NCI-H774 (cell line): ENCODE data around the gene MED12.

Experiments used
- DNase-seq: peaks from one replicate; lab custom pipeline; 2025; lab: John Stamatoyannopoulos, UW

MED12 gene

GRCh38 chrX:71107245-71107644 lies 11.2 kb upstream of the MED12 start:
- no peak for DNase-seq

DNA sequence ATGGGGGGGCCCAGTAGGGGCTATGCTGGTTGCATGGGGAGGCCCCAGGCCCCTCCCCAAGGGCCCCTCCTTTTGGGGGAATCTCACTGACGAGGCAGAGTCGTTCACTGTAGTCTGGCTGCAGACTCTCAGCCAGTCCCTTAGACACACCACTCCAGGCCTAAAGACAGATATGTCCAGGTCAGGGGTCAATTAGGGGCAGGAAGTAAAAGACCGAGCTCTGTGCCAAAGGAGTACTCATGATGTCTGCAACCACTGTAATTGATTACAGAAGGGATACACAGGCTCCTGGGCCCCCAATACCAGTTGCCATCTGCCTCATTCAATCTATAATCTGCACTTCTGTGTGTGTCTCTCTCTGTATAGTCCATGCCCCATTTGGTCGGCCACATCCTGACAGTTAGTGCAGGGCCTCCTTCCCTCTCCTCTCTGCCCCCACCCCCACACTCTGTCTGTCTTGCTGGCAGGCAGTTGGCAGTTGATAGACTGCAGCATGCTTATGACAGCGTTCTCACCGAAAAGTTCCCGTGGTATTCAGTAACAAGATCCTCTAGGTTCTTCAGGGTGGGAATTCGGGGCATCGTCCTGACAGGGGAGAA lies 10.5 kb upstream of the MED12 start:
- no peak for DNase-seq

DNA sequence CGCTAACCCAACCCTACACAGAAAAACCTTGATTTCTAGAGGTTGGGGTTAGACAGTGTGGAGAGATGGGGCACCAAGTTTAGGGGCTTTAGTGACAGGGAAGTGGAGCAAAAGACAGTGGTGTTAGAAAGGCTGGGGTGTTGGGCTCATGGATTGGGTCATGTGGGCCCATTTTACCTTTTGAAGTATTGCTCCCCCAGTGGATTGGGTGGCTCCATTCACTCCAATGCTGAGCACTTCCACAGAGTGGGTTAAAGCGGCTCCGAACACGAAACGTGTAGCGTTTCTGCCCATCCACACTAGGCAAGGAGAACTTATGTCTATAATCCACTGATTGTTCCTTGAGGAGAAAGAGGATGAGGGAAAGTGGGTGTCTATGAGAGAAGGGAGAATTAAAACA lies 9.3 kb upstream of the MED12 start:
- DNase-seq, result no peak

DNA sequence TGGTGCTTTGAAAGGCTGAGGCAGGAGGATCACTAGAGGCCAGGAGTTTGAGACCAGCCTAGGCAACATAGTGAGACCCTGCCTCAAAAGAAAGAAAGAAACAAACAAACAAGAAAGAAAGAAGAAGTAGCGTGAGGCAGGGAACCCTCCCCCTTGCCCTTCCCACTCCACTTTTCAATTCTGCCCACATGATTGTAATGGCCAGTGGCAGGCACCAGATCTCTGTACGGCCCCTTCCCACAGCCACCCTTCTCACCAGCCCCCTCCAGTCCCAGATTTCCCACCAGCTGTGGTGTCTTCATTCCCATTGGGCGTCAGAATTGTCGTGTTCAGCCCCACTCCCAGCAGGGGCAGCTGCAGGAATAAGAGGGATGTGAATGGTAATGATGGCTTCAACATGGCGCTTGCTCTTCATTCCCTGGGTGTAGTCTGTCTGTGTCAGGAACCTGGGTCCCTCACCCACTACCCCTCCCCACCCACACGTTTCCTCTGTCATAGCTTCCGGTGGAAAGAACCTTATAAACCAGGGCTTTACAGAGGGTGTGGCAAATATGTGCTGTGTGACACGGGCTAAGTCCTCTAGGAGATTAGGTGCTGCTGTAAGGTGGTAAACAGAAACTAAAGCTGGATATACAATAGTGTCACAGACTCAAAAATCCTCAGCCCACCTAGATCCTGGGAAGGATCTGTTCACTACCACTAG lies 7.1 kb upstream of the MED12 start, which contains the start of gene IL2RG:
TSS of gene IL2RG (minus strand) at position 437 of the 703 bp plus-strand sequence. CDS start at position 399, 38 bp downstream.
- DNase-seq, result no peak

DNA sequence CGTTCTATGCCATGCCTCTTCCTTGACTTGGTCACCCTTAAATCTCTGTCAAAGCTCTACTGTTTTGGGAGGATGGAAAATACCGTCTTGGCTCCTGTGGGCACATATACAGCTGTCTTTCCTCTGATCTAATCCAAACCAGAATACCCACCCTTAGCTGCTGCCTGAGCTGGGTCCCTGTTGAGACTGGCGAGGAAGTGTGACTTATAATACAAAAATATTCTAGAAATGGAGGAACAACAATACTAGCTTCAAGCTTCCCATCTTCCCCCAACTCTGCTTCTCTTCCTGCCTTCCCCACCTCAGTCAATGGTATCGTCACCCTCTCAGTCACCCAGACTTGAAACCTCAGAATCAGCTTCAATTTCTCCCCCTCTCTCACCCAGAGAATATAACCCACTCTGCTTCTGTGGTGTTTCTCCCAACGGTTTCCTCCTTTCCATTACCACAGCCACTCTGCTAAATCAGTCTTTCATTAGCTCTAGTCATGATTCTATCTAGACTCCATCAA lies 6.4 kb upstream of the MED12 start:
- DNase-seq, result no peak

DNA sequence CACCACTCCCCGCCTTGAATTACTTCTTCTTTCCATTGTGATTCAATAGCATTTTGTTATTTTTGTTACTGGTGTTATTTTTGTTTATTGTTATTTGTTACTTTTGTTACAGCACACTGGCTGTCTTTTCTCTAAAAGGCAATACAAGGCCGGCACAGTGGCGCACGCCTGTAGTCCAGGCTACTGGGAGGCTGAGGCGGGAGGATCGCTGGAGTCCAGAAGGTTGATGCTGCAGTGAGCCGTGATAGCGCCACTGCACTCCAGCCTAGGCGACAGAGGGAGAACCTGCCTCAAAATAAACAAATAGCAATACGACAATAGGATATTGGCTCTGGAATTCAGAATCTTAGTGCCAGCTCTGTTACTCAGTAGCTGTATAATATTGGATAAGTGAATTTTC lies 1.0 kb upstream of the MED12 start:
- no peak for DNase-seq

DNA sequence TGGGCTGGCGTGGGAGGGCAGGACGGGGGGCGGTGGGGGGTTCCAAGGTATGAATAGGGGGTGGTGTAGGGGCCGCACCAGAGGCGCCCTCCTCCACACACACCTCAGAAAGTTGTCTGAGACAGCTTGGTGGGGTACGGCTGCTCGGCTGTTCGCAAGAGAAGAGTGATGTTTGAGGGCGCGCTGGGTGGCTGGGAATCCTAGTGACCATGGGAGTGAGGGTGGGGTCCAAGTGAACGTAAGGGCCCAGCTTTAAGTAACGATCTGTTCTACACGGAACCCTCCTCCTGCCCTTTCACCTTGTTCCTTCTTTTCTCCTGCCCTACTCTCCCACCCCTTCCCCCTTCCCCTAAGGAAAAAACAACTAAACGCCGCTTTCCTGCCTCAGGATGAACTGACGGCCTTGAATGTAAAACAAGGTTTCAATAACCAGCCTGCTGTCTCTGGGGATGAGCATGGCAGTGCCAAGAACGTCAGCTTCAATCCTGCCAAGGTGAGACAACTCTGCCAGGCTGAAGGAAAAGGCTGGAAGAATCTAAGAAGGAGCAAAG lies 664 bp downstream of the MED12 start:
- DNase-seq, result no peak

- DNase-seq, result no peak
Measured at GRCh38 chrX:71128166-71128833, 9.9 kb downstream of the MED12 start.

DNA sequence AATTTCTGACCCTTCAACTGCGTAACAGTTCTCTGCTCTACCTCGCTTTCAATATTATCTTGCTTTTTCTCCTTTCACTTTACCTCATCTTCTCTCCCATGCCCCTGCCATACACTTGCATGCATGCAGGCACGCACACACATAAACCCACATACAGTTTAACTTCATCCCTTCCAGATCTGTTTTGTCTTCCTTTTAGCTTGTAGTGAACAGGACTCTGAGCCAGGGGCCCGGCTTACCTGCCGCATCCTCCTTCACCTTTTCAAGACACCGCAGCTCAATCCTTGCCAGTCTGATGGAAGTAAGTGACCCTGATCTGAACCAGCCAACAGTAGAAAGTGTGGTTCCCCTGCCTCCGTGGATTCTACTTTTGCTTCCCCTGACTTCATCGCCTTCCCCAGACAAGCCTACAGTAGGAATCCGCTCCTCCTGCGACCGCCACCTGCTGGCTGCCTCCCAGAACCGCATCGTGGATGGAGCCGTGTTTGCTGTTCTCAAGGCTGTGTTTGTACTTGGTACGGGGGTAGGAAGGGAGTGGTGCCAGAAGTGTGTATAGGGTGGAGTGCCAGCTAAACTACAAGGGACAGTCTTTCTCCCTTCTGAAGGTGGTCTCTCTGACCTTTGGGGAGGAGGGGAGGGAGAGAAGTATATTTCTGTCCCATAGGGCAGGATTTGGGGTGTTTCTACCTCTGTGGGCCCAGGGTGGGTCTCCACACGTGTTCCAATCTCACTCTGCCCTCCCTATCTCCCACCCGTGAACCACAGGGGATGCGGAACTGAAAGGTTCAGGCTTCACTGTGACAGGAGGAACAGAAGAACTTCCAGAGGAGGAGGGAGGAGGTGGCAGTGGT lies 10.7 kb downstream of the MED12 start:
- DNase-seq, result peak; percentile 14

GRCh38 chrX:71131510-71131909 lies 13.1 kb downstream of the MED12 start:
- no peak for DNase-seq

DNA sequence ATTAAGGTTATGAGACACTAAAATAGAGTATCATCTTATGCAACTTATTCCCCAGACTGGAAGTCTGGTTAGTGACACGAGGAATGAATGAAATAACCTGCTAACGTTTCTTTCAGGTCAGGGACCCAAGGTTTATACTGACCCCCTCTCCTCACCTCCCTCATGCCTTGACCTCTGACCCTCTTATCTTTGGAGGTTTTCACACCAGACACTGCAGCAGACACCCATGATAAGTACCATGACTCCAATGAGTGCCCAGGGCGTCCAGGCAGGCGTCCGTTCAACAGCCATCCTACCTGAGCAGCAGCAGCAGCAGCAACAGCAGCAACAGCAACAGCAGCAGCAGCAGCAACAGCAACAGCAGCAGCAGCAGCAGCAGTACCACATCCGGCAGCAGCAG lies 22.0 kb downstream of the MED12 start:
- DNase-seq, result no peak

DNA sequence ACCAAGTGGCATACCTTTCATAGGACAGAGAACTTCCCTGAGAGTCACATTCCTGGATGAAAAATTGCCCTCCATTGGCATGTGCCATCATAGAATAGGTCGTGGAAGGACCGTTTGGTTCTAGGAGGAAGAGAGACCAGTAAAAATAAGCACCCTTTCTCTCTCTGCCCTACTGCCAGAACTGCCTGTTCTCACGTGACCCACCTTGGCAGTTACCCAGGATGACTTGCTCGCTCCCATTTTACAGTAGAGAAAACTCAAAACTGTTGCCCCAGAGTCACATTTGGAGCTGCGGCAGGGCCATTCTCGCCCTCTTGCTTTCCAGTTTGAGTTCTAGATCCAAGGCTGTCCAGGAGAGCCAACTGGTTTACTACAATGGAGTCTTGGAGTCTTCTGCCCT lies 25.1 kb downstream of the MED12 start:
- DNase-seq, result no peak

GRCh38 chrX:71144651-71145050 lies 26.3 kb downstream of the MED12 start, which contains the start of gene NLGN3:
NLGN3 (plus strand) TSS chrX:71144841; CDS start chrX:71147750, 2,909 bp downstream.
- DNase-seq, result no peak

DNA sequence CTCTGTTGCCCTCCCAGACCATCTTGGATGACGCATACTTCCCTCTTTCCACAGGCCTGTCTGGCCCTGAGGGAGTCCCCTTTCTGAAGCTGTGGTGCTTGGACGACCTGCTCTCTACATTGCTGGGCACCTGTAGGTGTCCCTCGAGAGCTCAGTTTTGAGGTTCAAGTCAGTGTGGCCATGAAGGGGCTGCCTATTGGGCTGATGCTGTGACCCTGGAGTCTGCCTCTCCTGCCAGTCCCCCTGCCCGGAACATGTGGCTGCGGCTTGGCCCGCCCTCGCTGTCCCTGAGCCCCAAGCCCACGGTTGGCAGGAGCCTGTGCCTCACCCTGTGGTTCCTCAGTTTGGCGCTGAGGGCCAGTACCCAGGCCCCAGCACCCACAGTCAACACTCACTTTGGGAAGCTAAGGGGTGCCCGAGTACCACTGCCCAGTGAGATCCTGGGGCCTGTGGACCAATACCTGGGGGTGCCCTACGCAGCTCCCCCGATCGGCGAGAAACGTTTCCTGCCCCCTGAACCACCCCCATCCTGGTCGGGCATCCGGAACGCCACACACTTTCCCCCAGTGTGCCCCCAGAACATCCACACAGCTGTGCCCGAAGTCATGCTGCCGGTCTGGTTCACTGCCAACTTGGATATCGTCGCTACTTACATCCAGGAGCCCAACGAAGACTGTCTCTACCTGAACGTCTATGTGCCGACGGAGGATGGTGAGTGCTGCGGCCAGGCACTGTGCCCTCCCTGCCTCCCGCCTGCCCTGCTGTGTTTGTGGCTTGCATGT lies 29.3 kb downstream of the MED12 start:
- DNase-seq, result no peak

GRCh38 chrX:71148278-71148663 lies 29.9 kb downstream of the MED12 start:
- DNase-seq, result no peak

DNA sequence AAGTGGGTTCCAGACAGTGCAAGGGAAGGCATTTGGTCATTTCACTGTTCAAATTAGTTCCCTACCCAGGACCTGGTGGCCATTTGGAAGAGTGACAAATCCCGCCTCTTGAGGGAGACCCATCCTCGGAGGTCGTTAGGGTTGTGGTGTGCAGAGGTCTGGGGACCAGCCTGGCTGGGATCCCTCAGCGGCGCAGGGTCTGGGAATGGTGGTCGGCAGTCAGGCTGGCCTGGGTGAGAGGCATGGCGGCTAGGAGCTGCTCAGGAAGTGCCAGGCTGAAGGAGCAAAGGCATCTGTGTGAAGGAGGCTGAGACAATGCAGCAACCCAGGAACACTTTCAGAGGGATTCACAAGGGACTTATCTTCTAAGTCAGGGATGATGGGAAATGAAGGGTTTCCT lies 33.0 kb downstream of the MED12 start:
- no peak for DNase-seq

DNA sequence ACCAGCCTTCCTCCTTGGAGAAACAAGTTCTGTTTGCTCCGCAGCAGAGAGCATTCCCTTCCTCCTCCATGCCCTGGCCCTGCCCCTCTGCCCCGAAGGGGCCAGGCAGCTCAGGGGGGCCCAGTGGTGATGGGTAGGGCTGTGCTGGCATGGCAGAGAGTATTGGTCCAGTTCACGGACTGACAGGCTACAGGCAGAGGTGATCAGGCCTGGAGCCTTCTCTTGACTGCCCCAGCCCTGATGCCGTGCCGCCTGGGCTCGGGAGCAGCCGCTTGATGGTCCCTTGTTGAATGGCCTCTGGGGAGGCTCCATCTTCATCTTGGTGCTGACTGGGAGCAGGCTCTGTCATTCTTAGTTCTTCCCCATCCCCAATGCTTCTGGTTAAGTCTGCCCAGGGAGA lies 35.8 kb downstream of the MED12 start:
- DNase-seq, result no peak

GRCh38 chrX:71154641-71155040 lies 36.2 kb downstream of the MED12 start:
- no peak for DNase-seq

DNA sequence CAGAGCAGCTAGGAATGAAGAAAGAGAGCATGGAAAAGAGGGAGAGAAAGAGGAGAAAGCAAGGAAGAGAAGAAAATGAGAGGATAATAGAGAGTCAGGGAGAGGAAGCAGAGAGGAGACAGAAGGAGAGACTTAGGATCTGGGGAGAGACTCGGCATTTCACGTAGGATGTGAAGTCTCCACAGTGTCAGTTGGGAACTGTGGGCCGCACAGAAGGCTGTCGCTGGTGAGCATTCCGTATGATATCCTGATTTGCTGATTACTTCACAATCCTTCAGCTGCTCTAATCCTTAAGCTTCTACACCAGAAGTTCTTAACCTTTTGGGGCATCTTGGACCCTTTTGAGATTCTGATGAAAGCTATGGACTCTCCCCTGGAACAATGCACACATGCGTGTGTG lies 40.2 kb downstream of the MED12 start:
- DNase-seq, result no peak

DNA sequence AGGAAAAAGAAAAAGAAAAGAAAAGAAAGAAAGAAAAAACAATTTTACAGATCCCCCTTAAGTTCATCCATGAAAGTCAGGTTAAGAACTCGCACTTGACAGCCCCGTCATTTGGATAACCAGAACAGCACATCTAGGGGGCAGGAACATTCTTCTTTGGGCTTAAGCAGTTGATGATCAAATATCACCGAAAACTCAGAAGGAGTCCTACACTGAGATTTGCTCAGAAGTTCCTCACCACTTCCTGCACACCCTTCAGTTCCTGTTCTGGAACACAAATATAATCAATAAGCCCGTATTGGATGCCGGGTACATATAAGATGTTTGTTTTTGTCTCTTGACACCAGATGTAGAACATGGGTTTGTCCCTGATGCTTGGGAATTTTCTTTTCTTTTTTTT lies 40.9 kb downstream of the MED12 start:
- DNase-seq, result no peak

DNA sequence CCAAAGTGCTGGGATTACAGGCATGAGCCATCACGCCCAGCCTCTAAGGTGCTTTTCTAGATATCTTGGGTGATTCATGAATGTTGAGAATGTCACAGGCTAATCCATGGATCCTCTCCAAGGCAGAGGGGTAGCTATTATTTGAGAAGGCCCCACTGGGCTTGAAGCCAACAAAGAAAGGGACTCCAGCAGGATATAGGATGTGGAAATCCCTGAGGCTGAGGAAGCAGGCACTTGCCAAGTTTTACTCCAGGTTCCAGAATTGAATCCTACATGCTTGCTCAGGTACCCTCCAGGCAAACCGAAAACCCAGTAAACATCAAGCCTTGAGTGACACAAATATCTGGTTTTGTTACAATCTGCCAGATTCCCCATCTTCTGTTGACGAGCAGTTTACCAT lies 42.1 kb downstream of the MED12 start:
- no peak for DNase-seq
